Immature natural killer cell (primary cell): ENCODE measurements around the gene SLC35G6. TPM values are rescaled to one million over a fixed set of nuclear protein-coding genes. Genes with fewer than 3 reads are reported as not detected.

Source experiments
- DNase-seq, 3 donors: peaks; one replicate each; pipeline ENCODE4 v3.0.0; 2022; ENCODE audit warnings: mixed read lengths in 1 of 3
- H3K27ac Mint-ChIP-seq, 6 donors: one replicate each; pipeline ENCODE4 v1.8.0; 2020; ENCODE audit warnings: mixed read lengths in 6 of 6, mild to moderate bottlenecking in 5 of 6, inconsistent platforms in 4 of 6, moderate library complexity in 3 of 6
- H3K27me3 Mint-ChIP-seq, 3 donors: one replicate each; pipeline ENCODE4 v1.8.0; 2020 to 2021; ENCODE audit warnings: low read depth in 3 of 3, mild to moderate bottlenecking in 3 of 3, mixed read lengths in 3 of 3, moderate library complexity in 3 of 3, inconsistent platforms in 1 of 3
- H3K36me3 Mint-ChIP-seq, 3 donors: one replicate each; pipeline ENCODE4 v1.8.0; 2020; ENCODE audit warnings: mixed read lengths in 3 of 3, inconsistent platforms in 2 of 3, mild to moderate bottlenecking in 2 of 3
- H3K4me1 Mint-ChIP-seq, 2 donors: one replicate each; pipeline ENCODE4 v1.8.0; 2020; ENCODE audit warnings: inconsistent platforms in 2 of 2, mild to moderate bottlenecking in 2 of 2, mixed read lengths in 2 of 2, moderate library complexity in 1 of 2
- H3K4me3 Mint-ChIP-seq, 5 donors: one replicate each; pipeline ENCODE4 v1.8.0; 2020; ENCODE audit warnings: mild to moderate bottlenecking in 5 of 5, mixed read lengths in 5 of 5, inconsistent platforms in 3 of 5, moderate library complexity in 3 of 5
- H3K9me3 Mint-ChIP-seq, 6 donors: one replicate each; pipeline ENCODE4 v1.8.0; 2020; ENCODE audit warnings: mild to moderate bottlenecking in 6 of 6, mixed read lengths in 6 of 6, inconsistent platforms in 4 of 6, moderate library complexity in 3 of 6
- polyA plus RNA-seq, 3 donors: library from polyadenylated mRNA; unstranded; fragments of 300-500 nt; fragmentation: Illumina TruSeq; gene quantifications; one replicate each; pipeline ENCODE4 v1.2.3, GENCODE V29; 2021

Gene SLC35G6
- polyA plus RNA-seq, 3 donors from 2014 or later, result not detected

- no peak for DNase-seq
- no peak overlapping the region for H3K4me3 Mint-ChIP-seq
- H3K9me3 Mint-ChIP-seq, result no peaks in the 10 kb centered on the region
- peaks cover 8 to 15% (median 14%) of the 10 kb centered on the region in 3 donors for H3K27me3 Mint-ChIP-seq
- peaks cover 18 to 47% (median 21%) of the 10 kb centered on the region in 3 donors for H3K36me3 Mint-ChIP-seq
- no peaks in the 10 kb centered on the region for H3K4me1 Mint-ChIP-seq
- H3K27ac Mint-ChIP-seq, result peak overlapping the region in 2 of 6 donors; percentile 27 to 74
Observed at GRCh38 chr17:7511108-7511507, 29.9 kb downstream of the SLC35G6 start.

- no peak for DNase-seq
- no peaks in the 10 kb centered on the region for H3K9me3 Mint-ChIP-seq
- no peak overlapping the region for H3K27ac Mint-ChIP-seq
- peaks cover 5 to 12% (median 10%) of the 10 kb centered on the region in 3 donors for H3K27me3 Mint-ChIP-seq
- H3K4me3 Mint-ChIP-seq, result no peak overlapping the region
- H3K36me3 Mint-ChIP-seq, result peaks cover 18 to 41% (median 21%) of the 10 kb centered on the region in 3 donors
- H3K4me1 Mint-ChIP-seq, result no peaks in the 10 kb centered on the region
Observed at GRCh38 chr17:7512105-7512504, 30.9 kb downstream of the SLC35G6 start.

- H3K4me3 Mint-ChIP-seq, result no peak overlapping the region
- no peaks in the 10 kb centered on the region for H3K9me3 Mint-ChIP-seq
- H3K4me1 Mint-ChIP-seq, result no peaks in the 10 kb centered on the region
- no peak overlapping the region for H3K27ac Mint-ChIP-seq
- DNase-seq, result no peak
- H3K36me3 Mint-ChIP-seq, result peaks cover 18 to 39% (median 20%) of the 10 kb centered on the region in 3 donors
- H3K27me3 Mint-ChIP-seq, result peaks cover 5 to 12% (median 10%) of the 10 kb centered on the region in 3 donors
Observed at GRCh38 chr17:7512824-7513540, 31.7 kb downstream of the SLC35G6 start.

- peaks cover 5 to 12% (median 8%) of the 10 kb centered on the region in 3 donors for H3K27me3 Mint-ChIP-seq
- no peak overlapping the region for H3K27ac Mint-ChIP-seq
- no peaks in the 10 kb centered on the region for H3K9me3 Mint-ChIP-seq
- no peak overlapping the region for H3K4me3 Mint-ChIP-seq
- H3K36me3 Mint-ChIP-seq, result peaks cover 15 to 29% (median 15%) of the 10 kb centered on the region in 3 donors
- no peak for DNase-seq
- no peaks in the 10 kb centered on the region for H3K4me1 Mint-ChIP-seq
Observed at GRCh38 chr17:7513850-7514419, 32.7 kb downstream of the SLC35G6 start.

- Mint-ChIP-seq H3K36me3 (peaks cover 4 to 16% (median 8%) of the 10 kb centered on the region in 3 donors), H3K27me3 (peaks cover 3 to 7% (median 4%) of the 10 kb centered on the region in 3 donors), H3K9me3 (no peaks in the 10 kb centered on the region), H3K27ac (peak overlapping the region in 1 of 6 donors; percentile 28), H3K4me3 (no peak overlapping the region), H3K4me1 (no peaks in the 10 kb centered on the region)
- DNase-seq, result no peak
Observed at GRCh38 chr17:7515911-7516610, 34.8 kb downstream of the SLC35G6 start.

GRCh38 chr17:7523033-7523432 lies 41.8 kb downstream of the SLC35G6 start:
- H3K4me3 Mint-ChIP-seq, result no peak overlapping the region
- H3K9me3 Mint-ChIP-seq, result peaks cover 0 to 13% (median 2%) of the 10 kb centered on the region in 6 donors
- DNase-seq, result peak in 2 of 3 donors; percentile 37 to 43
- H3K27me3 Mint-ChIP-seq, result peaks cover 0 to 3% (median 0%) of the 10 kb centered on the region in 3 donors
- H3K36me3 Mint-ChIP-seq, result peaks cover 0 to 7% (median 3%) of the 10 kb centered on the region in 3 donors
- no peak overlapping the region for H3K27ac Mint-ChIP-seq
- peaks cover 0 to 2% of the 10 kb centered on the region in 2 donors for H3K4me1 Mint-ChIP-seq

GRCh38 chr17:7528842-7529241 lies 47.6 kb downstream of the SLC35G6 start:
- H3K9me3 Mint-ChIP-seq, result peaks cover 18 to 37% (median 25%) of the 10 kb centered on the region in 6 donors
- peaks cover 2 to 4% (median 4%) of the 10 kb centered on the region in 3 donors for H3K27me3 Mint-ChIP-seq
- DNase-seq, result no peak
- no peaks in the 10 kb centered on the region for H3K4me1 Mint-ChIP-seq
- H3K4me3 Mint-ChIP-seq, result no peak overlapping the region
- H3K36me3 Mint-ChIP-seq, result peaks cover 7 to 16% (median 7%) of the 10 kb centered on the region in 3 donors
- H3K27ac Mint-ChIP-seq, result no peak overlapping the region

- Mint-ChIP-seq H3K4me1 (no peaks in the 10 kb centered on the region), H3K27ac (no peak overlapping the region), H3K9me3 (peaks cover 18 to 37% (median 25%) of the 10 kb centered on the region in 6 donors), H3K36me3 (peaks cover 7 to 16% (median 7%) of the 10 kb centered on the region in 3 donors), H3K27me3 (peaks cover 2 to 4% (median 4%) of the 10 kb centered on the region in 3 donors), H3K4me3 (no peak overlapping the region)
- no peak for DNase-seq
Observed at GRCh38 chr17:7530023-7530900, 49.0 kb downstream of the SLC35G6 start.

Other genes with a start within 250 kb of the SLC35G6 start
- gene DVL2, start 246.9 kb upstream of the SLC35G6 start, polyA plus RNA-seq, result 10 to 100 TPM; 19.4 to 28.5 (median 25.2) TPM
- 10 to 100 TPM; 11.9 to 41.4 (median 17.7) TPM for gene PHF23, start 242.0 kb upstream of the SLC35G6 start, polyA plus RNA-seq
- 100 to 1,000 TPM; 764 to 982 (median 905) TPM for gene GABARAP, start 239.0 kb upstream of the SLC35G6 start, polyA plus RNA-seq
- 10 to 100 TPM; 33.2 to 61.1 (median 57.8) TPM for gene CTDNEP1, start 229.7 kb upstream of the SLC35G6 start, polyA plus RNA-seq
- 100 to 1,000 TPM in 1 of 3 donors, 10 to 100 TPM in 2; 65.0 to 108 (median 89.0) TPM for gene ELP5, start 229.2 kb upstream of the SLC35G6 start, polyA plus RNA-seq
- 1 to 10 TPM; 2.5 to 8.7 (median 3.7) TPM for gene CLDN7, start 219.0 kb upstream of the SLC35G6 start, polyA plus RNA-seq
- under 1 TPM in 1 of 3 donors, not detected in 2; 0.26 TPM for gene SLC2A4, start 199.7 kb upstream of the SLC35G6 start, polyA plus RNA-seq
- gene YBX2, start 186.8 kb upstream of the SLC35G6 start, polyA plus RNA-seq, result not detected
- 100 to 1,000 TPM; 235 to 814 (median 797) TPM for gene EIF5A, start 173.8 kb upstream of the SLC35G6 start, polyA plus RNA-seq
- gene GPS2, start 166.1 kb upstream of the SLC35G6 start, polyA plus RNA-seq, result 100 to 1,000 TPM; 100 to 129 (median 123) TPM
- gene NEURL4, start 152.1 kb upstream of the SLC35G6 start, polyA plus RNA-seq, result 1 to 10 TPM in 2 of 3 donors, under 1 TPM in 1; 0.58 to 2.8 (median 1.4) TPM
- gene ACAP1, start 144.9 kb upstream of the SLC35G6 start, polyA plus RNA-seq, result 100 to 1,000 TPM; 137 to 227 (median 214) TPM
- gene KCTD11, start 129.3 kb upstream of the SLC35G6 start, polyA plus RNA-seq, result 10 to 100 TPM in 1 of 3 donors, 1 to 10 TPM in 2; 5.5 to 13.0 (median 9.4) TPM
- not detected for gene TMEM95, start 126.3 kb upstream of the SLC35G6 start, polyA plus RNA-seq
- gene TNK1, start 100.4 kb upstream of the SLC35G6 start, polyA plus RNA-seq, result under 1 TPM in 2 of 3 donors, not detected in 1; 0.21 to 0.29 TPM
- gene PLSCR3, start 86.9 kb upstream of the SLC35G6 start, polyA plus RNA-seq, result 10 to 100 TPM; 38.1 to 82.5 (median 54.2) TPM
- 100 to 1,000 TPM in 1 of 3 donors, 10 to 100 TPM in 2; 30.7 to 116 (median 60.7) TPM for gene TMEM256, start 77.3 kb upstream of the SLC35G6 start, polyA plus RNA-seq
- gene NLGN2, start 73.6 kb upstream of the SLC35G6 start, polyA plus RNA-seq, result not detected
- not detected for gene SPEM1, start 61.1 kb upstream of the SLC35G6 start, polyA plus RNA-seq
- gene SPEM2, start 55.8 kb upstream of the SLC35G6 start, polyA plus RNA-seq, result not detected
- not detected for gene SPEM3, start 52.6 kb upstream of the SLC35G6 start, polyA plus RNA-seq
- gene TMEM102, start 46.0 kb upstream of the SLC35G6 start, polyA plus RNA-seq, result 10 to 100 TPM; 15.9 to 27.9 (median 16.4) TPM
- gene FGF11, start 41.9 kb upstream of the SLC35G6 start, polyA plus RNA-seq, result not detected
- gene CHRNB1, start 36.4 kb upstream of the SLC35G6 start, polyA plus RNA-seq, result 10 to 100 TPM; 32.4 to 41.3 (median 38.5) TPM
- gene ZBTB4, start 1.8 kb upstream of the SLC35G6 start, polyA plus RNA-seq, result 10 to 100 TPM in 1 of 3 donors, 1 to 10 TPM in 2; 4.4 to 25.8 (median 8.3) TPM
- 10 to 100 TPM; 16.0 to 67.8 (median 25.7) TPM for gene POLR2A, start 2.9 kb downstream of the SLC35G6 start, polyA plus RNA-seq
- gene TNFSF12, start 67.6 kb downstream of the SLC35G6 start, polyA plus RNA-seq, result 10 to 100 TPM; 32.1 to 69.9 (median 32.7) TPM
- 1 to 10 TPM; 1.4 to 6.1 (median 5.3) TPM for gene TNFSF13, start 77.3 kb downstream of the SLC35G6 start, polyA plus RNA-seq
- gene SENP3, start 80.5 kb downstream of the SLC35G6 start, polyA plus RNA-seq, result 10 to 100 TPM; 17.5 to 19.4 (median 19.0) TPM
- 1 to 10 TPM; 1.9 to 6.5 (median 6.1) TPM for gene CD68, start 98.2 kb downstream of the SLC35G6 start, polyA plus RNA-seq
- 10 to 100 TPM; 31.6 to 44.0 (median 41.6) TPM for gene MPDU1, start 102.4 kb downstream of the SLC35G6 start, polyA plus RNA-seq
- gene SOX15, start 108.6 kb downstream of the SLC35G6 start, polyA plus RNA-seq, result not detected
- 10 to 100 TPM in 2 of 3 donors, 1 to 10 TPM in 1; 8.3 to 25.1 (median 10.4) TPM for gene FXR2, start 133.5 kb downstream of the SLC35G6 start, polyA plus RNA-seq
- 10 to 100 TPM; 33.9 to 39.1 (median 35.4) TPM for gene SAT2, start 146.4 kb downstream of the SLC35G6 start, polyA plus RNA-seq
- gene SHBG, start 148.7 kb downstream of the SLC35G6 start, polyA plus RNA-seq, result not detected
- gene ATP1B2, start 169.5 kb downstream of the SLC35G6 start, polyA plus RNA-seq, result not detected
- gene TP53, start 206.0 kb downstream of the SLC35G6 start, polyA plus RNA-seq, result 10 to 100 TPM; 17.0 to 39.7 (median 18.7) TPM
- gene WRAP53, start 207.0 kb downstream of the SLC35G6 start, polyA plus RNA-seq, result 10 to 100 TPM; 18.5 to 24.8 (median 18.7) TPM
- gene EFNB3, start 223.8 kb downstream of the SLC35G6 start, polyA plus RNA-seq, result not detected
- under 1 TPM in 1 of 3 donors, not detected in 2; 0.26 TPM for gene DNAH2, start 236.3 kb downstream of the SLC35G6 start, polyA plus RNA-seq